ENCODE results near the gene SLF2.

DNA sequence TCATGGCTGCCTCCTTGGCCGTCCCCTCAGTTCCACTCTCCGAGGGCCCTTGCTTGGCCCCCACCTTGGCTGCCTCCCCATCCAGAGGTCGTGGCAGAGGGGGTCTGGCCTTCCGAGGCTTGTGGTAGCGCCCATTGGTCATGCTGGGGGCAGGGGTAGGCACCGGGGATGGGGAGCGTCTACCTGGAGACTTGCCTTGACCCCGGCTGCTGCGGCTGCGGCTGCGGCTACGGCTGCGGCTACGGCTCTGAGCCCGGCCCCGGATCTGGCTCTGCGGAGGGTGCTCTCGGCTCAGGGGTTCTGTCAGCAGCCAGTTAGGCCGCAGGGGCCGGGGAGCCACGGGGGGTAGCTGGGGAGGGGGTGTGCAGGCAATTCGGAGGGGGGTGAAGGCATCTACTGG is 97.6 kb downstream of the SLF2 start:
- TF ChIP-seq, protein P1, sequence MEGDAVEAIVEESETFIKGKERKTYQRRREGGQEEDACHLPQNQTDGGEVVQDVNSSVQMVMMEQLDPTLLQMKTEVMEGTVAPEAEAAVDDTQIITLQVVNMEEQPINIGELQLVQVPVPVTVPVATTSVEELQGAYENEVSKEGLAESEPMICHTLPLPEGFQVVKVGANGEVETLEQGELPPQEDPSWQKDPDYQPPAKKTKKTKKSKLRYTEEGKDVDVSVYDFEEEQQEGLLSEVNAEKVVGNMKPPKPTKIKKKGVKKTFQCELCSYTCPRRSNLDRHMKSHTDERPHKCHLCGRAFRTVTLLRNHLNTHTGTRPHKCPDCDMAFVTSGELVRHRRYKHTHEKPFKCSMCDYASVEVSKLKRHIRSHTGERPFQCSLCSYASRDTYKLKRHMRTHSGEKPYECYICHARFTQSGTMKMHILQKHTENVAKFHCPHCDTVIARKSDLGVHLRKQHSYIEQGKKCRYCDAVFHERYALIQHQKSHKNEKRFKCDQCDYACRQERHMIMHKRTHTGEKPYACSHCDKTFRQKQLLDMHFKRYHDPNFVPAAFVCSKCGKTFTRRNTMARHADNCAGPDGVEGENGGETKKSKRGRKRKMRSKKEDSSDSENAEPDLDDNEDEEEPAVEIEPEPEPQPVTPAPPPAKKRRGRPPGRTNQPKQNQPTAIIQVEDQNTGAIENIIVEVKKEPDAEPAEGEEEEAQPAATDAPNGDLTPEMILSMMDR (IDR thresholded peaks at IDR 0.05; ENCODE audit: insufficient read depth, low read length): no peak
- no peak for TF ChIP-seq POLR2AphosphoS5 (IDR thresholded peaks at IDR 0.05; ENCODE audit: low read depth)
